Testis (tissue), 3 donors: ENCODE measurements around the gene GPR39. TPM values are rescaled to one million over a fixed set of nuclear protein-coding genes. Genes with fewer than 3 reads are reported as not detected.

ENCODE experiments used
- DNase-seq: peaks from one replicate; pipeline ENCODE4 v3.0.0-alpha.2; 2019
- H3K27ac ChIP-seq, 2 donors: fragments of 200-600 bp; sonication (generic); one replicate each; pipeline ENCODE4 v1.5.1; 2019
- H3K27me3 ChIP-seq: fragments of 200-600 bp; sonication (generic); one replicate; pipeline ENCODE4 v1.5.1; 2019
- H3K36me3 ChIP-seq: fragments of 200-600 bp; sonication (generic); one replicate; pipeline ENCODE4 v1.5.1; 2017; ENCODE audit warnings: low read depth; ENCODE audit errors: missing control alignments
- H3K4me1 ChIP-seq: fragments of 200-600 bp; sonication (generic); one replicate; pipeline ENCODE4 v1.5.1; 2019
- H3K4me3 ChIP-seq, 2 donors: fragments of 200-600 bp; sonication (generic); one replicate each; pipeline ENCODE4 v1.5.1; 2017 to 2019
- H3K9me3 ChIP-seq: fragments of 200-600 bp; sonication (generic); one replicate; pipeline ENCODE4 v1.5.1; 2017
- POLR2A ChIP-seq: fragments of 450-650 bp; IDR thresholded peaks from one replicate; pipeline ENCODE4 v1.6.1; 2017; ENCODE audit warnings: antibody characterized with exemption, mild to moderate bottlenecking, moderate library complexity
- WGBS, 2 donors: methylation state at CpG; one replicate each; pipeline ENCODE4 v1.1.5; 2018; 5-methylcytosine and 5-hydroxymethylcytosine counted together
- intact Hi-C: fragments of 100-400 bp; cut with DNase I; formaldehyde crosslinking; loops from one replicate; pipeline ENCODE4 v1.15.1; 2023; ENCODE audit warnings: low total_unique reads
- polyA plus RNA-seq: library from polyadenylated mRNA; stranded (reverse); fragments of 350-450 nt; fragmentation: Illumina TruSeq; extraction: RNeasy Lipid Tissue Mini Kit (QIAGEN cat#74804); gene quantifications from one replicate; pipeline ENCODE4 v1.2.3, GENCODE V29; 2014; ENCODE audit warnings: low read depth, low replicate concordance; ENCODE audit not compliant: insufficient read depth
- small RNA-seq, 2 donors: library from RNA; depleted of rRNA; stranded (forward); fragments of <200 nt; gene quantifications; one replicate each; pipeline ENCODE3, GENCODE V24; 2016
- total RNA-seq, 2 donors: library from RNA; depleted of rRNA; stranded (reverse); fragments of >200 nt; gene quantifications; one replicate each; pipeline ENCODE4 v1.2.3, GENCODE V29; 2016
- TF ChIP-seq, protein P1 (sequence below), 3 experiments: fragments of 450-650 bp in 2 of 3; fragments of 200-600 bp in 1 of 3; sonication (generic) in 1 of 3; IDR thresholded peaks; one replicate each; pipeline ENCODE4 v1.5.1; 2016 to 2019; ENCODE audit warnings: antibody characterized with exemption in 3 of 3, mild to moderate bottlenecking in 2 of 3, moderate library complexity in 1 of 3

GPR39 gene
- total and polyA plus RNA-seq, 3 donors from 2014 or later: 2.7 to 19.5 (median 4.0) TPM

DNA sequence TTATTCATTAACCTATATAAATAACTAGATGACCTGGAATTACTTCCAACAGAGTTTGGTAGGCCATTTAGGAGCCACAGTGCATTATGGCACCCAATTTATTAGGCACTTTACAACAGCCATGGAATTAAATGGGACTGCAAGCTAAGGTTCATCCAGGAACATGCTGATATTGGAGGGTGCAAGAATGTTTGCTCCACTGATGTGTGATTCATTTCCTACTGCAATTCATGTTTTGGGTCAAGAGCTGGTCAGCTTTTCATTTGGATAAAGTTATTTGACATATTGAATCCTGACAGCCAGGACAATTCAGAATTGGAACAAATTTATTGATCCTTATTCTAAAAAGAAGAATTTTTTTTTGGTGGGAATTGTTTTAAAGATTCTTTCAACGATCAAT is 265.2 kb downstream of the GPR39 start:
- no peaks in the 10 kb centered on the region for H3K9me3 ChIP-seq
- H3K27ac ChIP-seq: no peak overlapping the region
- TF ChIP-seq, protein P1, sequence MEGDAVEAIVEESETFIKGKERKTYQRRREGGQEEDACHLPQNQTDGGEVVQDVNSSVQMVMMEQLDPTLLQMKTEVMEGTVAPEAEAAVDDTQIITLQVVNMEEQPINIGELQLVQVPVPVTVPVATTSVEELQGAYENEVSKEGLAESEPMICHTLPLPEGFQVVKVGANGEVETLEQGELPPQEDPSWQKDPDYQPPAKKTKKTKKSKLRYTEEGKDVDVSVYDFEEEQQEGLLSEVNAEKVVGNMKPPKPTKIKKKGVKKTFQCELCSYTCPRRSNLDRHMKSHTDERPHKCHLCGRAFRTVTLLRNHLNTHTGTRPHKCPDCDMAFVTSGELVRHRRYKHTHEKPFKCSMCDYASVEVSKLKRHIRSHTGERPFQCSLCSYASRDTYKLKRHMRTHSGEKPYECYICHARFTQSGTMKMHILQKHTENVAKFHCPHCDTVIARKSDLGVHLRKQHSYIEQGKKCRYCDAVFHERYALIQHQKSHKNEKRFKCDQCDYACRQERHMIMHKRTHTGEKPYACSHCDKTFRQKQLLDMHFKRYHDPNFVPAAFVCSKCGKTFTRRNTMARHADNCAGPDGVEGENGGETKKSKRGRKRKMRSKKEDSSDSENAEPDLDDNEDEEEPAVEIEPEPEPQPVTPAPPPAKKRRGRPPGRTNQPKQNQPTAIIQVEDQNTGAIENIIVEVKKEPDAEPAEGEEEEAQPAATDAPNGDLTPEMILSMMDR (IDR thresholded peaks at IDR 0.05): no peak
- TF ChIP-seq POLR2A: no peak
- H3K4me1 ChIP-seq: no peaks in the 10 kb centered on the region
- no peak overlapping the region for H3K4me3 ChIP-seq
- 84 to 91% methylated on average over 1 of the region's 1 CpG for WGBS, 2 donors
- H3K36me3 ChIP-seq: no peaks in the 10 kb centered on the region
- DNase-seq: no peak
- H3K27me3 ChIP-seq: no peaks in the 10 kb centered on the region
- intact Hi-C loops: no loop called here

DNA sequence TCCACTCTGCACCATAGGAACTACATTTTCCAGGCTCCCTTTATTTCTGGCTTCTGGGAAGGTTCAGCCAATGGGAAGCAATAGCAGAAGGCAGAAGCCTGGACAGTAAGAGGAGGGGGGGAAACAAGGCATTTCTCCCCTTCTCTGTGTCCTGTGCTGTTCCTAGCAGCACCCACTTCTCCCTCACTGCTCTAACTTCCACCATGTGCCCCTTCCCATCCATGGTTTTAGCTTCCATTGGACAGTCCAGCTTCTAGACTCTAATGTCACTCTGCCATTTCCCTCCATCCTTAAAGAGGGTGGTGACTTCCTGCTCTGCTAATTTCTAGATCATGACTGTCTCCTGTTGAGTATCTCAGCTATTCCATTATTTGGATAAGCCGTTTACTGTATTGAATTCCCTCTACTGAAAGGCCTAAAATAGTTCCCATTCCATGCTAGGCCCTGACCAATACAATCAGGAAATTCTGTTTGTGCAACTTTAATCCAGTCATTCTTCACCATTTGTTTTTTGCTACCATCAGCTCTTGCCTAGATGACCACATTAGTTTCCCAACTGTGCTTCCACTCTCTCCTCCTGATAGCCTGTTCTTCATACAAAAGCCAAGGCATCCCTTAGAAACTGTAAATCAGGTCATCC is 274.2 kb downstream of the GPR39 start:
- Histone ChIP-seq H3K9me3 (no peaks in the 10 kb centered on the region), H3K4me3 (no peak overlapping the region), H3K4me1 (no peaks in the 10 kb centered on the region), H3K36me3 (no peaks in the 10 kb centered on the region), H3K27ac (no peak overlapping the region), H3K27me3 (no peaks in the 10 kb centered on the region)
- DNase-seq: no peak
- intact Hi-C loops: no loop called here
- no peak for TF ChIP-seq POLR2A
- TF ChIP-seq, protein P1 (IDR thresholded peaks at IDR 0.05): no peak
- 85 to 89% methylated on average over 1 of the region's 1 CpG for WGBS, 2 donors

DNA sequence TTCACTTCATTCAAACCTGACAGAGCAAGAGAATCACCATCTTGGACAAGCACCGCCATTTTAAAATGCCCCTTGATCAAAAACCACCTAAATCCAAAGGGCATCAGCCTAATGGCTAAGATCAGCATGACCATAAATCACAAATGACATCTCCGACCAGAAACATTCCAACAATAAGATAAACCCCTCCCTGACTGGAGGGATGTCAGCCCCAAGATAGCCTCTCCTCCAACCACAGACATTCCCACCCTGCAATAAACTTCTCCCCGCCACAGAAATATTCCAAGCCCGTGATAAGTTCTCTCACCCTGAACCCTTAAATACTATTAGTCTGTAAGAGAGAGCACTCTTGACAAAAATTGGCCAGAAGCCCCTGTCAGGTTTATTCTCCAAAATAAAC is 275.0 kb downstream of the GPR39 start:
- no peak for DNase-seq
- WGBS, 2 donors: 83 to 92% methylated on average over 4 of the region's 4 CpGs
- H3K27ac ChIP-seq: no peak overlapping the region
- no peak overlapping the region for H3K4me3 ChIP-seq
- no peaks in the 10 kb centered on the region for H3K9me3 ChIP-seq
- no peaks in the 10 kb centered on the region for H3K4me1 ChIP-seq
- TF ChIP-seq POLR2A: no peak
- TF ChIP-seq, protein P1 (IDR thresholded peaks at IDR 0.05): no peak
- no peaks in the 10 kb centered on the region for H3K27me3 ChIP-seq
- no peaks in the 10 kb centered on the region for H3K36me3 ChIP-seq
- intact Hi-C loops: no loop called here

DNA sequence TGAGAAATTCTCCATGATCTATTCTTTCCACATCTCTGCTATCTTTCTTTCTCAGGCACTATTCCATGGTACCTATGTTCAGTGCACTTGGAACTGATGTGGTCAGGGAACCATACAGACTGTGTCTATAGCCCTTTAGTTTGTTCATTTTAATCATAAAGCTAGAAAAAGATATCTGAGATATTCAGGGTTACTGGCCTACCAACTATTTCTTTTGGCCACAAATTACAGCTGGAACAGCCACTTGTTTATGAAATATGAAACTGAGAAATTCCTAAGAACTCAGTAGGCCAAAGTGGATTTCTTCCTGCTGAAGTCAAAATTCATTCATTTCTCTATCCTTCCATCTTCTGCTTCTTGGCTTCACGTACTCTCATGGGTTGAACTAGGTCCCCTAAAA is 276.2 kb downstream of the GPR39 start:
- Histone ChIP-seq H3K27ac (no peak overlapping the region), H3K36me3 (no peaks in the 10 kb centered on the region), H3K9me3 (no peaks in the 10 kb centered on the region), H3K27me3 (no peaks in the 10 kb centered on the region), H3K4me3 (no peak overlapping the region), H3K4me1 (no peaks in the 10 kb centered on the region)
- intact Hi-C loops: no loop called here
- TF ChIP-seq POLR2A: no peak
- TF ChIP-seq, protein P1 (IDR thresholded peaks at IDR 0.05): no peak
- DNase-seq: no peak
- WGBS, 2 donors: 75 to 83% methylated on average over 1 of the region's 1 CpG

Small RNA genes within 50 kb of the gene (small RNA-seq; reads per million reads assigned to genes)
- gene RNU6-175P: 0 reads per million in 2 donors
